Upper lobe of left lung (tissue), 4 donors: ENCODE results near the gene GTPBP3.

Experiments used
- EP300 ChIP-seq, 4 donors: sonication (generic); formaldehyde crosslinking; IDR thresholded peaks; one replicate each; pipeline ENCODE4 v1.5.1; 2017; ENCODE audit warnings: antibody characterized with exemption in 4 of 4, control low read depth in 2 of 4
- POLR2A ChIP-seq, 4 donors: fragments of 450-650 bp; IDR thresholded peaks; one replicate each; pipeline ENCODE4 v1.5.1; 2016 to 2017; ENCODE audit warnings: antibody characterized with exemption in 4 of 4, mild to moderate bottlenecking in 2 of 4
- POLR2AphosphoS5 ChIP-seq, 2 donors: sonication (generic); formaldehyde crosslinking; IDR thresholded peaks; one replicate each; pipeline ENCODE4 v1.5.1; 2017; ENCODE audit warnings: antibody characterized with exemption in 2 of 2
- TF ChIP-seq, protein P1 (sequence below), 6 experiments: fragments of 450-650 bp in 4 of 6; fragments of 200-600 bp in 2 of 6; sonication (generic) in 2 of 6; IDR thresholded peaks; one replicate each; pipeline ENCODE4 v1.5.1; 2016 to 2019; ENCODE audit warnings: antibody characterized with exemption in 6 of 6

DNA sequence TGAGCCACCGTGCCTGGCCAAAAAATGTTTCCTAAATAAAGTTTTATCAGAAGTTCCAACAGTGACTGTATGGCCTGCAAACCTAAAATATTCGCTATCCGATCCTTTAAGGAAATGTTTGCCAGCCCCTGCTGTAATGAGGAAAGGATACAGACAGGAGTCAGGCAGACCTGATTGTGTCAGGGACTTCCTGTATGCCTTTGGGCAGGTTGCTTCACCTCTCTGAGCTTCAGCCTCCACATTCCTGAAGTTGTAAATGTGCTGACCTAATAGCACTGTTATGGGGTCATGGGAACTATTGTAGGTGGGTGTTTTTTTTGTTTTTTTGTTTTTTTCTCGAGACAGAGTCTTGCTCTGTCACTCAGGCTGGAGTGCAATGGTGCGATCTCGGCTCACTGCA is 40.4 kb upstream of the GTPBP3 start:
- TF ChIP-seq, protein P1, sequence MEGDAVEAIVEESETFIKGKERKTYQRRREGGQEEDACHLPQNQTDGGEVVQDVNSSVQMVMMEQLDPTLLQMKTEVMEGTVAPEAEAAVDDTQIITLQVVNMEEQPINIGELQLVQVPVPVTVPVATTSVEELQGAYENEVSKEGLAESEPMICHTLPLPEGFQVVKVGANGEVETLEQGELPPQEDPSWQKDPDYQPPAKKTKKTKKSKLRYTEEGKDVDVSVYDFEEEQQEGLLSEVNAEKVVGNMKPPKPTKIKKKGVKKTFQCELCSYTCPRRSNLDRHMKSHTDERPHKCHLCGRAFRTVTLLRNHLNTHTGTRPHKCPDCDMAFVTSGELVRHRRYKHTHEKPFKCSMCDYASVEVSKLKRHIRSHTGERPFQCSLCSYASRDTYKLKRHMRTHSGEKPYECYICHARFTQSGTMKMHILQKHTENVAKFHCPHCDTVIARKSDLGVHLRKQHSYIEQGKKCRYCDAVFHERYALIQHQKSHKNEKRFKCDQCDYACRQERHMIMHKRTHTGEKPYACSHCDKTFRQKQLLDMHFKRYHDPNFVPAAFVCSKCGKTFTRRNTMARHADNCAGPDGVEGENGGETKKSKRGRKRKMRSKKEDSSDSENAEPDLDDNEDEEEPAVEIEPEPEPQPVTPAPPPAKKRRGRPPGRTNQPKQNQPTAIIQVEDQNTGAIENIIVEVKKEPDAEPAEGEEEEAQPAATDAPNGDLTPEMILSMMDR (IDR thresholded peaks at IDR 0.05), result no peak
- TF ChIP-seq EP300 (IDR thresholded peaks at IDR 0.05) (no peak), POLR2A (IDR thresholded peaks at IDR 0.05) (no peak), POLR2AphosphoS5 (IDR thresholded peaks at IDR 0.05) (no peak)
